ENCODE data around the gene PRPSAP1.

The PRPSAP1 gene

GRCh38 chr17:76279742-76280287, 73.9 kb downstream of the PRPSAP1 start:
- H3K4me3 Mint-ChIP-seq, result no peak overlapping the region
- no peak for DNase-seq
- H3K27ac Mint-ChIP-seq, result no peak overlapping the region

GRCh38 chr17:76278952-76279741, 74.6 kb downstream of the PRPSAP1 start:
- H3K4me3 Mint-ChIP-seq, result no peak overlapping the region
- no peaks in the 10 kb centered on the region for H3K36me3 Mint-ChIP-seq (ENCODE audit: low read depth)
- no peak overlapping the region for H3K27ac Mint-ChIP-seq
- peak; percentile 99 for TF ChIP-seq CTCF (IDR thresholded peaks at IDR 0.05)
- no peaks in the 10 kb centered on the region for H3K9me3 Mint-ChIP-seq
- peaks cover 2% of the 10 kb centered on the region for H3K27me3 Mint-ChIP-seq (ENCODE audit: low read depth, poor library complexity)
- DNase-seq, result peak; percentile 91
- H3K4me1 Mint-ChIP-seq, result peaks cover 28% of the 10 kb centered on the region

More at GRCh38 chr17:76279742-76280287, 73.9 kb downstream of the PRPSAP1 start:
- no peaks in the 10 kb centered on the region for H3K36me3 Mint-ChIP-seq (ENCODE audit: low read depth)
- TF ChIP-seq CTCF (IDR thresholded peaks at IDR 0.05), result no peak
- no peaks in the 10 kb centered on the region for H3K9me3 Mint-ChIP-seq
- peaks cover 28% of the 10 kb centered on the region for H3K4me1 Mint-ChIP-seq
- peaks cover 2% of the 10 kb centered on the region for H3K27me3 Mint-ChIP-seq (ENCODE audit: low read depth, poor library complexity)

GRCh38 chr17:76278268-76278908, 75.3 kb downstream of the PRPSAP1 start:
- Mint-ChIP-seq H3K4me1 (peaks cover 31% of the 10 kb centered on the region), H3K27ac (no peak overlapping the region), H3K36me3 (ENCODE audit: low read depth) (no peaks in the 10 kb centered on the region), H3K9me3 (no peaks in the 10 kb centered on the region), H3K27me3 (ENCODE audit: low read depth, poor library complexity) (peaks cover 2% of the 10 kb centered on the region), H3K4me3 (no peak overlapping the region)
- TF ChIP-seq CTCF (IDR thresholded peaks at IDR 0.05), result no peak
- no peak for DNase-seq

- H3K9me3 Mint-ChIP-seq, result no peaks in the 10 kb centered on the region
- DNase-seq, result no peak
- peaks cover 38% of the 10 kb centered on the region for H3K4me1 Mint-ChIP-seq
- TF ChIP-seq CTCF (IDR thresholded peaks at IDR 0.05), result no peak
- peaks cover 2% of the 10 kb centered on the region for H3K27me3 Mint-ChIP-seq (ENCODE audit: low read depth, poor library complexity)
- no peaks in the 10 kb centered on the region for H3K36me3 Mint-ChIP-seq (ENCODE audit: low read depth)
- no peak overlapping the region for H3K4me3 Mint-ChIP-seq
- no peak overlapping the region for H3K27ac Mint-ChIP-seq
Observed at GRCh38 chr17:76277300-76278267, 76.1 kb downstream of the PRPSAP1 start.

GRCh38 chr17:76276461-76277299, 77.0 kb downstream of the PRPSAP1 start:
- DNase-seq, result no peak
- no peaks in the 10 kb centered on the region for H3K9me3 Mint-ChIP-seq
- H3K27me3 Mint-ChIP-seq (ENCODE audit: low read depth, poor library complexity), result peaks cover 2% of the 10 kb centered on the region
- H3K4me3 Mint-ChIP-seq, result no peak overlapping the region
- H3K4me1 Mint-ChIP-seq, result peaks cover 31% of the 10 kb centered on the region
- no peaks in the 10 kb centered on the region for H3K36me3 Mint-ChIP-seq (ENCODE audit: low read depth)
- no peak overlapping the region for H3K27ac Mint-ChIP-seq
- no peak for TF ChIP-seq CTCF (IDR thresholded peaks at IDR 0.05)
